GM19397 (cell line): ENCODE results near the gene EHD1.
"Not testable (repeated sequence)": the region's sequence is repeated elsewhere in the genome, so short reads cannot be mapped to it uniquely, and the experiment has no call there.

Source experiments
- ATAC-seq: cut with Tn5 transposase; IDR thresholded peaks from one replicate; pipeline ENCODE4 v1.9.1; 2021; ENCODE audit warnings: mild to moderate bottlenecking, moderate library complexity; ENCODE audit not compliant: unreplicated experiment

The EHD1 gene

GRCh38 chr11:64859542-64860414 lies 18.6 kb downstream of the EHD1 start:
- ATAC-seq, result peak; percentile 67

GRCh38 chr11:64858467-64859263 lies 19.8 kb downstream of the EHD1 start:
- ATAC-seq, result peak; percentile 19

GRCh38 chr11:64857485-64857884 lies 20.9 kb downstream of the EHD1 start:
- ATAC-seq, result no peak

GRCh38 chr11:64856382-64857227 lies 21.8 kb downstream of the EHD1 start:
- ATAC-seq, result no peak

- ATAC-seq, result no peak
Measured at GRCh38 chr11:64855596-64856304, 22.7 kb downstream of the EHD1 start.

- ATAC-seq, result no peak
Measured at GRCh38 chr11:64854534-64855502, 23.6 kb downstream of the EHD1 start.

GRCh38 chr11:64854157-64854533 lies 24.3 kb downstream of the EHD1 start:
- no peak for ATAC-seq

GRCh38 chr11:64853709-64854108 lies 24.7 kb downstream of the EHD1 start:
- no peak for ATAC-seq

- no peak for ATAC-seq
Measured at GRCh38 chr11:64852804-64853509, 25.5 kb downstream of the EHD1 start.

GRCh38 chr11:64851831-64852351 lies 26.5 kb downstream of the EHD1 start:
- ATAC-seq, result no peak

- peak; percentile 66 for ATAC-seq
Measured at GRCh38 chr11:64850979-64851567, 27.3 kb downstream of the EHD1 start.

- ATAC-seq, result no peak
Measured at GRCh38 chr11:64849598-64850356, 28.6 kb downstream of the EHD1 start.

- no peak for ATAC-seq
Measured at GRCh38 chr11:64848826-64849597, 29.4 kb downstream of the EHD1 start.

- no peak for ATAC-seq
Measured at GRCh38 chr11:64848214-64848825, 30.1 kb downstream of the EHD1 start.

GRCh38 chr11:64846998-64847666 lies 31.3 kb downstream of the EHD1 start:
- ATAC-seq, result no peak

GRCh38 chr11:64845776-64846129 lies 32.7 kb downstream of the EHD1 start:
- not testable (repeated sequence) for ATAC-seq
